ENCODE results near the gene SYP. TPM values are rescaled to one million over a fixed set of nuclear protein-coding genes. Genes with fewer than 3 reads are reported as not detected.

Gene SYP
- total and polyA plus RNA-seq, 2 donors: 3.6 to 14.4 TPM

DNA sequence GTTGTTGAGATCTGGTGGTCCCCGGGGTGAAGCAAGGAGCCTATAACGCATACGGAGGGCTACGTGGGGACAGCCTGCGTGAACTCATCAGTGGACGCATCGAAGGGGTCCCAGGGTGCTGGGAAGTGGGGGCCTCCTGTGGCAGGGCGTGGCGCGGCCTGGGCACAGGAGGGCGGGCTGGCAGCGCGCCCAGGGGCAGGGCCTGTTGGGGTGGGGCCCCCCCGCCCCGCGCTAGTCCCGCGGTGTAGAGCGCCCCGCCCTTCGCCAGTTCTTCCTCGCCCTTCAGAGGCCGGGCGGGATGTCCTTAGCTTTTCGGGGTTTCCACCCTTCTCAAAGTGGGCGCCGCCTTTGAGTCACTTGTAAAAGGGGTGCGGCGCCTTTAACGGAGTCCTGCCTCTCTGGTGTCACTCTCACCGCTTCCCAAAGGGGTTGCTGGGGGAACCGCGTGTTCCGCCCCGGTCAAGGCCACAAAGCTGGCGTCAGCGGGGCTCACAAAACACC lies 27.7 kb downstream of the SYP start:
- peak overlapping the region; percentile 82 to 90 for H3K27ac ChIP-seq (ENCODE audit: low read depth in 1 of 2, low read length in 1 of 2)
- H3K4me3 ChIP-seq (ENCODE audit: low read length in 2 of 2): peak overlapping the region; percentile 54 to 68
- under 1% methylated on average over 33 of the region's 37 CpGs for WGBS
- H3K27me3 ChIP-seq (ENCODE audit: control insufficient read depth in 2 of 2, insufficient read depth in 1 of 2, low read length in 1 of 2): no peaks in the 10 kb centered on the region
- DNase-seq (ENCODE audit: low read depth in 6 of 9, low spot score in 9 of 9): peak in 2 of 9 donors; percentile 44 to 65
- peaks cover 0 to 8% of the 10 kb centered on the region in 2 donors for H3K9me3 ChIP-seq (ENCODE audit: control insufficient read depth in 2 of 2, insufficient read depth in 1 of 2, low read length in 1 of 2)
- peaks cover 15 to 20% of the 10 kb centered on the region in 2 donors for H3K36me3 ChIP-seq (ENCODE audit: control insufficient read depth in 2 of 2, insufficient read depth in 2 of 2, low read length in 1 of 2)
- H3K4me1 ChIP-seq (ENCODE audit: control insufficient read depth in 2 of 2, insufficient read depth in 2 of 2, low read length in 2 of 2): peaks cover 4 to 21% of the 10 kb centered on the region in 2 donors

DNA sequence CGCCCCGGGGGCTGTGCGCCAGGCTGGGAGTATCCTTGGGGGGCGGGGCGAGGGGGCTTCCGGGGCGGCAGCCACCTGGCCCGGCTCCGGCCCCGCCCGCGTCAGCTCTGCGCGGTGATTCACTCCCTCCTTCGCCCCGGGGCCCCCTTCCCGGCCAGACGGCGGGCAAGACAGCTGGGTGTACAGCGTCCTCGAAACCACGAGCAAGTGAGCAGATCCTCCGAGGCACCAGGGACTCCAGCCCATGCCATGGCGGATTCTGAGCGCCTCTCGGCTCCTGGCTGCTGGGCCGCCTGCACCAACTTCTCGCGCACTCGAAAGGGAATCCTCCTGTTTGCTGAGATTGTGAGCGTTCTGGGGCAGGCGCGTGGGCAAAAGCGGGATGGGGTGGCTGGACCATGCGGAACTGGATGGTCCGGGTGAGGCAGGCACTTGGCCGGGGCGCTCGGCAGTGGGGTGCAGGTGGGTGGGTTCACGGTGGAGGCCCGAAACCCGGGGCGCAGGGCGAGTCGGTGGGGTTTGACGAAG lies 28.2 kb downstream of the SYP start, which contains the start of gene PLP2:
Gene PLP2, plus strand, starts transcription at position 147 of the 528 bp plus-strand sequence. Its CDS starts 103 bp downstream, at position 250.
- peak within 1 kb of the TSS; percentile 82 to 90 for H3K27ac ChIP-seq (ENCODE audit: low read depth in 1 of 2, low read length in 1 of 2)
- H3K4me3 ChIP-seq (ENCODE audit: low read length in 2 of 2): peak within 1 kb of the TSS; percentile 54 to 68
- WGBS: under 1% methylated on average over 46 of the region's 46 CpGs
- no peaks in the 10 kb centered on the region for H3K27me3 ChIP-seq (ENCODE audit: control insufficient read depth in 2 of 2, insufficient read depth in 1 of 2, low read length in 1 of 2)
- peaks cover 5 to 26% of the 10 kb centered on the region in 2 donors for H3K4me1 ChIP-seq (ENCODE audit: control insufficient read depth in 2 of 2, insufficient read depth in 2 of 2, low read length in 2 of 2)
- H3K36me3 ChIP-seq (ENCODE audit: control insufficient read depth in 2 of 2, insufficient read depth in 2 of 2, low read length in 1 of 2): peaks cover 15 to 18% of the 10 kb centered on the region in 2 donors
- peaks cover 0 to 8% of the 10 kb centered on the region in 2 donors for H3K9me3 ChIP-seq (ENCODE audit: control insufficient read depth in 2 of 2, insufficient read depth in 1 of 2, low read length in 1 of 2)
- peak in 5 of 9 donors; percentile 46 to 70 (median 51) for DNase-seq (ENCODE audit: low read depth in 6 of 9, low spot score in 9 of 9)

DNA sequence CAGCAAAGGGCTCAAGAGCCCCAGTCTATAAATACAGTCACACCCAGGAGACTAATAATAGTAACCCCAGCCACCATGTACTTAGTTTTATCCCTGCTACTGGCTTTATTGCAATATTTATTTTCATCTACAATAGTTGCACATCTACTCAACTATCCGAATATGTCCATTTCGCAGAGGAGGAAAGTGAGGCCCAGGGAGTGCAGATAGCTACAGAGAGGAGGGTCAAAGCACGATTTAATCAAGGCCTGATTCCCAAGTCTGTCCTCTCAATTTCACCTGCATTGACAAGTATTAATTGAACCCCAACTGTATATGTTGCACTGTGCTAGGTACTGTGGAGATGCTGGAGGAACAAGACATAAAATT lies 32.3 kb downstream of the SYP start:
- H3K9me3 ChIP-seq (ENCODE audit: control insufficient read depth in 2 of 2, insufficient read depth in 1 of 2, low read length in 1 of 2): peaks cover 0 to 22% of the 10 kb centered on the region in 2 donors
- H3K27me3 ChIP-seq (ENCODE audit: control insufficient read depth in 2 of 2, insufficient read depth in 1 of 2, low read length in 1 of 2): no peaks in the 10 kb centered on the region
- 46% methylated on average over 3 of the region's 3 CpGs for WGBS
- H3K4me1 ChIP-seq (ENCODE audit: control insufficient read depth in 2 of 2, insufficient read depth in 2 of 2, low read length in 2 of 2): peaks cover 7 to 37% of the 10 kb centered on the region in 2 donors
- peak overlapping the region in 1 of 2 donors; percentile 92 for H3K27ac ChIP-seq (ENCODE audit: low read depth in 1 of 2, low read length in 1 of 2)
- no peaks in the 10 kb centered on the region for H3K36me3 ChIP-seq (ENCODE audit: control insufficient read depth in 2 of 2, insufficient read depth in 2 of 2, low read length in 1 of 2)
- no peak for DNase-seq (ENCODE audit: low read depth in 6 of 9, low spot score in 9 of 9)
- no peak overlapping the region for H3K4me3 ChIP-seq (ENCODE audit: low read length in 2 of 2)

DNA sequence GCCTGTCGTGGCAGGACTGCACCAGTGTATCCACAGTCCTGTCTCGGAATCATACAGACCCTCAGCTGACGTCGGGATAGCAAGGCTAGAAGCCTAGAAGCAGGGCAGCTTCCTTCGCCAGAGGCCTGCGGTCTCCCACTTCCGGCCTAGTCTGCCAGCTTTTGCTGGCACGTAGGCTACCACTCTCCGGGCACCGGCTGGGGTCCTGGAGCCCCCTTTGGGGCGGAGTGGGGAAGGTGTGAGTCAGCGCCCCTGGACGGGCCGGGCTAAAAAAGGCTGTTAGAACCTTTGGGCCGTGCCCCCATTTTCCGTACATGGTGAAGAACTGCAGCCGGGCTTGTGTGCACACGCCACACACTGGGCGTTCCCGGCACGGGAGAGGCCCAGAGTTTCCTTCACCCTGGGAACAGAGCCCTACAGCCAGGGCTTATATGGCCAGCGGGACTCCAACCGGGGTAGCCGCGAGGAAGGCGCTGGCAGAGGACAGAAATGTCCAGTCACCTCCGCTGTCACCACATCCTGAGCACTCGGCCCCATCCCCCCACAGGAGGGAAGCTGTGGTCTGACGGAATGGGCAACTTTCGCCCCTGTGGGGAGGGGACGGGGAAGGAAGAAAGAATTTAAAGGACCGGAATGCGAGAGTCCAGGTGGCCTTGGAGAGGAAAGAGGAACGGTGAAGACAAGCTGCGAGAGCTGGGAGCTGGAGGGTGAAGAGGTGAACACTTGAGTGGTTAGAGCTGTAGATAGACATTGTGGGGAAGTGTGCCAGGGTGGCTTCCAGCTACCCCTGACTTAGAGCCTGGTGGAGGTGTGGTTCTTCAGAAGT lies 32.9 kb downstream of the SYP start:
- Histone ChIP-seq H3K27me3 (ENCODE audit: control insufficient read depth in 2 of 2, insufficient read depth in 1 of 2, low read length in 1 of 2) (no peaks in the 10 kb centered on the region), H3K27ac (ENCODE audit: low read depth in 1 of 2, low read length in 1 of 2) (peak overlapping the region; percentile 87 to 92), H3K4me1 (ENCODE audit: control insufficient read depth in 2 of 2, insufficient read depth in 2 of 2, low read length in 2 of 2) (peaks cover 7 to 34% of the 10 kb centered on the region in 2 donors), H3K9me3 (ENCODE audit: control insufficient read depth in 2 of 2, insufficient read depth in 1 of 2, low read length in 1 of 2) (peaks cover 0 to 22% of the 10 kb centered on the region in 2 donors), H3K36me3 (ENCODE audit: control insufficient read depth in 2 of 2, insufficient read depth in 2 of 2, low read length in 1 of 2) (no peaks in the 10 kb centered on the region), H3K4me3 (ENCODE audit: low read length in 2 of 2) (peak overlapping the region; percentile 40 to 50)
- 2% methylated on average over 35 of the region's 35 CpGs for WGBS
- DNase-seq (ENCODE audit: low read depth in 6 of 9, low spot score in 9 of 9): peak in 3 of 9 donors; percentile 42 to 72 (median 51)

GRCh38 chrX:49165901-49166881 lies 33.8 kb downstream of the SYP start:
- peak in 3 of 9 donors; percentile 40 to 69 (median 44) for DNase-seq (ENCODE audit: low read depth in 6 of 9, low spot score in 9 of 9)
- H3K9me3 ChIP-seq (ENCODE audit: control insufficient read depth in 2 of 2, insufficient read depth in 1 of 2, low read length in 1 of 2): peaks cover 0 to 17% of the 10 kb centered on the region in 2 donors
- no peaks in the 10 kb centered on the region for H3K36me3 ChIP-seq (ENCODE audit: control insufficient read depth in 2 of 2, insufficient read depth in 2 of 2, low read length in 1 of 2)
- peak overlapping the region; percentile 40 to 50 for H3K4me3 ChIP-seq (ENCODE audit: low read length in 2 of 2)
- H3K27me3 ChIP-seq (ENCODE audit: control insufficient read depth in 2 of 2, insufficient read depth in 1 of 2, low read length in 1 of 2): no peaks in the 10 kb centered on the region
- H3K4me1 ChIP-seq (ENCODE audit: control insufficient read depth in 2 of 2, insufficient read depth in 2 of 2, low read length in 2 of 2): peaks cover 7 to 31% of the 10 kb centered on the region in 2 donors
- 10% methylated on average over 61 of the region's 61 CpGs for WGBS
- H3K27ac ChIP-seq (ENCODE audit: low read depth in 1 of 2, low read length in 1 of 2): peak overlapping the region; percentile 87 to 92

DNA sequence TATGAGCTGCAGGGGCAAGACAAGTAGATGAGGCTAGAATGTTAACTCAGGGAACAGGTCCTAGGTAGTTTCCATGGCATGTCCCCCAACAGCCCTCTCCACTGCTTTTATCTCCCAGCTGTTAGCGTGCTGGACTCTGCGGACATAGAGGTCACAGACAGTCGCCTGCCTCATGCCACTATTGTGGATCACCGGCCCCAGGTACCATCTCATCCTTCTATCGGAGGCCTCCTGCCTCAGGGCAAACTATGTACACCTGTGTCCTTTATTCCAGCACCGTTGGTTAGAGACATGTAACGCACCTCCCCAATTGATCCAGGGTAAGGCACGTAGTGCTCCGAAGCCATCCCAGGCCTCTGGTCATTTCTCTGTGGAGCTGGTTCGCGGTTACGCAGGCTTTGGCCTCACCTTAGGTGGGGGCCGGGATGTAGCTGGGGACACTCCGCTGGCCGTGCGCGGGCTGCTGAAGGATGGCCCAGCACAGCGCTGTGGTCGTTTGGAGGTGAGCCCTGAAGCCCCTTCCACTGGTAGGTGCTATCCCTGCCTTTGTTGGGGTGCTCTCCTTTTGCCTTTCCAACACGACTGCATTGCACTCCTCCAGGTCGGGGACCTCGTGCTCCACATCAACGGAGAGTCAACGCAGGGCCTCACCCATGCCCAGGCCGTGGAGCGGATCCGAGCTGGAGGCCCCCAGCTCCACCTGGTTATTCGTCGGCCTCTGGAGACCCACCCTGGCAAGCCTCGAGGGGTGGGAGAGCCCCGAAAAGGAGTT lies 35.2 kb downstream of the SYP start:
- Histone ChIP-seq H3K4me1 (ENCODE audit: control insufficient read depth in 2 of 2, insufficient read depth in 2 of 2, low read length in 2 of 2) (peaks cover 7 to 31% of the 10 kb centered on the region in 2 donors), H3K36me3 (ENCODE audit: control insufficient read depth in 2 of 2, insufficient read depth in 2 of 2, low read length in 1 of 2) (no peaks in the 10 kb centered on the region), H3K4me3 (ENCODE audit: low read length in 2 of 2) (no peak overlapping the region), H3K27me3 (ENCODE audit: control insufficient read depth in 2 of 2, insufficient read depth in 1 of 2, low read length in 1 of 2) (no peaks in the 10 kb centered on the region), H3K27ac (ENCODE audit: low read depth in 1 of 2, low read length in 1 of 2) (no peak overlapping the region), H3K9me3 (ENCODE audit: control insufficient read depth in 2 of 2, insufficient read depth in 1 of 2, low read length in 1 of 2) (peaks cover 0 to 17% of the 10 kb centered on the region in 2 donors)
- 97% methylated on average over 31 of the region's 31 CpGs for WGBS
- DNase-seq (ENCODE audit: low read depth in 6 of 9, low spot score in 9 of 9): no peak

GRCh38 chrX:49163555-49164419 lies 36.2 kb downstream of the SYP start:
- Histone ChIP-seq H3K9me3 (ENCODE audit: control insufficient read depth in 2 of 2, insufficient read depth in 1 of 2, low read length in 1 of 2) (peaks cover 0 to 17% of the 10 kb centered on the region in 2 donors), H3K36me3 (ENCODE audit: control insufficient read depth in 2 of 2, insufficient read depth in 2 of 2, low read length in 1 of 2) (no peaks in the 10 kb centered on the region), H3K4me3 (ENCODE audit: low read length in 2 of 2) (peak overlapping the region; percentile 44 to 47), H3K27me3 (ENCODE audit: control insufficient read depth in 2 of 2, insufficient read depth in 1 of 2, low read length in 1 of 2) (no peaks in the 10 kb centered on the region), H3K27ac (ENCODE audit: low read depth in 1 of 2, low read length in 1 of 2) (peak overlapping the region; percentile 84 to 86), H3K4me1 (ENCODE audit: control insufficient read depth in 2 of 2, insufficient read depth in 2 of 2, low read length in 2 of 2) (peaks cover 7 to 31% of the 10 kb centered on the region in 2 donors)
- DNase-seq (ENCODE audit: low read depth in 6 of 9, low spot score in 9 of 9): peak in 6 of 9 donors; percentile 64 to 89 (median 76)
- 4% methylated on average over 66 of the region's 69 CpGs for WGBS
